Stimulated activated naive CD4-positive, alpha-beta T cell (primary cell): Measurements from ENCODE around the gene RGPD3.
"Not testable (repeated sequence)": the region's sequence is repeated elsewhere in the genome, so short reads cannot be mapped to it uniquely, and the experiment has no call there.

Source experiments
- DNase-seq, 6 experiments: peaks; one replicate each; lab custom pipeline; 2025; lab: John Stamatoyannopoulos, UW

Gene RGPD3

GRCh38 chr2:106486551-106487385 is 18.6 kb upstream of the RGPD3 start, which contains the start of gene CD8B2:
Gene CD8B2 (plus strand): TSS chr2:106487364. CDS start chr2:106487427, 63 bp downstream.
- not testable (repeated sequence) for DNase-seq

GRCh38 chr2:106479563-106479962 is 11.3 kb upstream of the RGPD3 start:
- DNase-seq: not testable (repeated sequence)

- DNase-seq: not testable (repeated sequence)
Observed at GRCh38 chr2:106477647-106478046, 9.4 kb upstream of the RGPD3 start.

GRCh38 chr2:106470658-106471057 is 2.4 kb upstream of the RGPD3 start:
- DNase-seq: not testable (repeated sequence)

GRCh38 chr2:106467516-106467915 is 697 bp downstream of the RGPD3 start:
- not testable (repeated sequence) for DNase-seq

GRCh38 chr2:106461882-106462281 is 6.3 kb downstream of the RGPD3 start:
- DNase-seq: peak in 1 of 6 experiments; percentile 24

- not testable (repeated sequence) for DNase-seq
Observed at GRCh38 chr2:106390680-106391079, 77.5 kb downstream of the RGPD3 start.

GRCh38 chr2:106388814-106389410 is 79.3 kb downstream of the RGPD3 start:
- not testable (repeated sequence) for DNase-seq

- not testable (repeated sequence) for DNase-seq
Observed at GRCh38 chr2:106384548-106384947, 83.7 kb downstream of the RGPD3 start.

- DNase-seq: not testable (repeated sequence)
Observed at GRCh38 chr2:106381867-106382266, 86.3 kb downstream of the RGPD3 start.

GRCh38 chr2:106379567-106379966 is 88.6 kb downstream of the RGPD3 start:
- not testable (repeated sequence) for DNase-seq

- not testable (repeated sequence) for DNase-seq
Observed at GRCh38 chr2:106369182-106369581, 99.0 kb downstream of the RGPD3 start.

- no peak for DNase-seq
Observed at GRCh38 chr2:106366204-106366885, 101.9 kb downstream of the RGPD3 start.

- DNase-seq: no peak
Observed at GRCh38 chr2:106363791-106364190, 104.4 kb downstream of the RGPD3 start.

GRCh38 chr2:106362789-106363188 is 105.4 kb downstream of the RGPD3 start:
- DNase-seq: no peak

GRCh38 chr2:106359512-106359911 is 108.7 kb downstream of the RGPD3 start:
- DNase-seq: no peak

- no peak for DNase-seq
Observed at GRCh38 chr2:106358521-106358920, 109.7 kb downstream of the RGPD3 start.

GRCh38 chr2:106358081-106358480 is 110.1 kb downstream of the RGPD3 start:
- DNase-seq: no peak

- DNase-seq: no peak
Observed at GRCh38 chr2:106356291-106356690, 111.9 kb downstream of the RGPD3 start.

- no peak for DNase-seq
Observed at GRCh38 chr2:106353676-106354075, 114.5 kb downstream of the RGPD3 start.

- DNase-seq: no peak
Observed at GRCh38 chr2:106350980-106351379, 117.2 kb downstream of the RGPD3 start.

- DNase-seq: no peak
Observed at GRCh38 chr2:106344302-106344701, 123.9 kb downstream of the RGPD3 start.

- no peak for DNase-seq
Observed at GRCh38 chr2:106343274-106343673, 124.9 kb downstream of the RGPD3 start.
